Measurements from ENCODE around the gene GPRIN1.

DNA sequence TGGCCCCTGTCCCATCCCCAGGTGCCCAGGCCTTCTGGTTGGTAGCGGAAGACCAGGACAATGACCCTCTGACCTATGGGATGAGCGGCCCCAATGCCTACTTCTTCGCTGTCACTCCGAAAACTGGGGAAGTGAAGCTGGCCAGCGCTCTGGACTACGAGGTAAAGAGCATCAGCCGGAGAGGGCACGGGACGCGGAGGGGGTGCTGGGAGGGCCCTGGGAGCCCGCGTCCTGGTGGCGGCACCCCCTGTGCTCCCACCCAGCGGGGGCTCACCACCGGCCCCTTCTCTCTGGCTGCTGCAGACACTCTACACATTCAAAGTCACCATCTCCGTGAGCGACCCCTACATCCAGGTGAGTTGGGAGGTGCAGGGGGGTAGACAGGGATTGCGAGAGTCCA lies 41.3 kb downstream of the GPRIN1 start:
- TF ChIP-seq, protein P1, sequence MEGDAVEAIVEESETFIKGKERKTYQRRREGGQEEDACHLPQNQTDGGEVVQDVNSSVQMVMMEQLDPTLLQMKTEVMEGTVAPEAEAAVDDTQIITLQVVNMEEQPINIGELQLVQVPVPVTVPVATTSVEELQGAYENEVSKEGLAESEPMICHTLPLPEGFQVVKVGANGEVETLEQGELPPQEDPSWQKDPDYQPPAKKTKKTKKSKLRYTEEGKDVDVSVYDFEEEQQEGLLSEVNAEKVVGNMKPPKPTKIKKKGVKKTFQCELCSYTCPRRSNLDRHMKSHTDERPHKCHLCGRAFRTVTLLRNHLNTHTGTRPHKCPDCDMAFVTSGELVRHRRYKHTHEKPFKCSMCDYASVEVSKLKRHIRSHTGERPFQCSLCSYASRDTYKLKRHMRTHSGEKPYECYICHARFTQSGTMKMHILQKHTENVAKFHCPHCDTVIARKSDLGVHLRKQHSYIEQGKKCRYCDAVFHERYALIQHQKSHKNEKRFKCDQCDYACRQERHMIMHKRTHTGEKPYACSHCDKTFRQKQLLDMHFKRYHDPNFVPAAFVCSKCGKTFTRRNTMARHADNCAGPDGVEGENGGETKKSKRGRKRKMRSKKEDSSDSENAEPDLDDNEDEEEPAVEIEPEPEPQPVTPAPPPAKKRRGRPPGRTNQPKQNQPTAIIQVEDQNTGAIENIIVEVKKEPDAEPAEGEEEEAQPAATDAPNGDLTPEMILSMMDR (conservative IDR thresholded peaks at IDR 0.05 in 1 of 2, IDR thresholded peaks at IDR 0.05 in 1 of 2; ENCODE audit: low read depth in 1 of 2, low read length in 2 of 2): no peak
- no peak for TF ChIP-seq EZH2 (IDR thresholded peaks at IDR 0.05; ENCODE audit: low read length, missing control alignments)

All from fibroblast of lung (primary cell).